ENCODE results near the gene RASGRF2.

DNA sequence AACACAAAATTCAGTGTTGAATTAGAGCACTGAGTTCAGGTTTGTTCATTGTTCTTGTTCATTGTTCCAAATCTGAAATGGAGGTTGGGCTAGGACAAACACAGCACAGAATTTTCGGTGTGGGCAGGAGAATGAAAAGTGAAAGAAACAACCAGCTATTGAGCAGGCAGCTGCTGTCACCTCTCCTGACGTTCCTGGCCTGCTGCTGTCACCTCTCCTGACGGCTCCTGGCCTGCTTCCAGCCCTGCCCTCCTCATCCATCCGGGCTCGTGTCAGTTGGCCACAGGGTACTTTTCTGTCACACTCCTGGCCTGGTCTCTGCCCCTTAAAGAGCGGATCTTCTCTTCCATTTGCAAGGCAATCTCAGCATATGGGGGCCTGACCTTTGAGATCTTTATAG, 227.7 kb downstream of the RASGRF2 start:
- TF ChIP-seq, protein P1, sequence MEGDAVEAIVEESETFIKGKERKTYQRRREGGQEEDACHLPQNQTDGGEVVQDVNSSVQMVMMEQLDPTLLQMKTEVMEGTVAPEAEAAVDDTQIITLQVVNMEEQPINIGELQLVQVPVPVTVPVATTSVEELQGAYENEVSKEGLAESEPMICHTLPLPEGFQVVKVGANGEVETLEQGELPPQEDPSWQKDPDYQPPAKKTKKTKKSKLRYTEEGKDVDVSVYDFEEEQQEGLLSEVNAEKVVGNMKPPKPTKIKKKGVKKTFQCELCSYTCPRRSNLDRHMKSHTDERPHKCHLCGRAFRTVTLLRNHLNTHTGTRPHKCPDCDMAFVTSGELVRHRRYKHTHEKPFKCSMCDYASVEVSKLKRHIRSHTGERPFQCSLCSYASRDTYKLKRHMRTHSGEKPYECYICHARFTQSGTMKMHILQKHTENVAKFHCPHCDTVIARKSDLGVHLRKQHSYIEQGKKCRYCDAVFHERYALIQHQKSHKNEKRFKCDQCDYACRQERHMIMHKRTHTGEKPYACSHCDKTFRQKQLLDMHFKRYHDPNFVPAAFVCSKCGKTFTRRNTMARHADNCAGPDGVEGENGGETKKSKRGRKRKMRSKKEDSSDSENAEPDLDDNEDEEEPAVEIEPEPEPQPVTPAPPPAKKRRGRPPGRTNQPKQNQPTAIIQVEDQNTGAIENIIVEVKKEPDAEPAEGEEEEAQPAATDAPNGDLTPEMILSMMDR (IDR thresholded peaks at IDR 0.05): no peak
- TF ChIP-seq ZFX (IDR thresholded peaks at IDR 0.05; ENCODE audit: borderline replicate concordance): no peak
